PC-9 (cell line): ENCODE measurements around the gene RBPMS2.

Experiments
- CTCF ChIP-seq: fragments of 200-600 bp; sonication (generic); conservative IDR thresholded peaks from 2 replicates; pipeline ENCODE4 v1.6.1; 2017; ENCODE audit warnings: mixed run types, antibody characterized with exemption, mild to moderate bottlenecking, moderate library complexity
- EZH2 ChIP-seq: fragments of 200-600 bp; sonication (generic); IDR thresholded peaks from 2 replicates; pipeline ENCODE4 v1.8.0; 2017; ENCODE audit warnings: antibody characterized with exemption, low read depth

DNA sequence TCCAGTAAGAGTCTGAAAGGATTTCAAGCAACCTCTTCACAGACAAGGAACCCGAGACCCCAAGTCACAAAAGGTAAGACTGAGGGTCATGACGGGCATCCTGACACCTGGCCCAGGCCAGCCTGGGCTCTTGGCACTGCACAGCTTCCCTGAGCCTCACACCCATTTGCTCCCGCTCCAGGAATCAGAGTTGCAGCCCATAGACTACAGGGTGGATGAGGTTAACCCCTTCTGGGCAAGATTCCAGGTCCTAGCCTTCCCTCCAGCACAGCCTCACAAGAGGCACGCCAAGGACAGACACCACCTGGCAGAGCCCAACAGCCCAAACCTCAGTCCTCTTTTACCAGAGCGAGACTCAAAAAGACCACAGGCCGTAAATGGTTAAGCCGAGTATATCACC is 36.2 kb downstream of the RBPMS2 start:
- TF ChIP-seq CTCF = no peak
- no peak for TF ChIP-seq EZH2
